Transverse colon (tissue), 3 donors: ENCODE data around the gene RFX6.
"Not testable (repeated sequence)": the region's sequence is repeated elsewhere in the genome, so short reads cannot be mapped to it uniquely, and the experiment has no call there.

Experiments used
- CTCF ChIP-seq, 5 experiments: fragments of 200-600 bp in 3 of 5; fragments of 450-650 bp in 2 of 5; sonication (generic) in 3 of 5; IDR thresholded peaks; 1 replicate in 2 of 5; 2 replicates in 3 of 5; pipeline ENCODE4 v1.5.1; 2016 to 2017; ENCODE audit warnings: antibody characterized with exemption in 5 of 5, inconsistent platforms in 3 of 5, mild to moderate bottlenecking in 2 of 5, moderate library complexity in 1 of 5
- EP300 ChIP-seq: sonication (generic); formaldehyde crosslinking; IDR thresholded peaks from one replicate; pipeline ENCODE4 v1.6.1; 2017; ENCODE audit warnings: antibody characterized with exemption, low read depth

DNA sequence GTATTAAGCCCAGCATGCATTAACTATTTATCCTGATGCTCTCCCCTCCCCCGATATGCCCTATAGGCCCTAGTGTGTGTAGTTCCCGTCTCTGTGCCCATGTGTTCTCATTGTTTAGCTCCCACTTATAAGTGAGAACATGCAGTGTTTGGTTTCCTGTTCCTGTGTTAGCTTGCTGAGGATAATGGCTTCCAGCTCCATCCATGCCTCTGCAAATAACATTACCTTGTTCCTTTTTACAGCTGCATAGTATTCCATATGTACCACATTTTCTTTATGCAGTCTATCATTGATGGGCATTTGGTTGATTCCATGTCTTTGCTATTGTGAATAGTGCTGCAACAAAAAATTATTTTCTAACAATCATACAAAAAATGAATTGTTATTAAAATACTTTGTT is 42.5 kb upstream of the RFX6 start:
- TF ChIP-seq CTCF (IDR thresholded peaks at IDR 0.05); EP300: not testable (repeated sequence)
